HTR-8/SVneo (cell line): ENCODE results near the gene ICAM1.
A peak's percentile ranks its signal among the peaks of the same experiment; 100 is the strongest.

Experiments used
- DNase-seq: peaks from one replicate; pipeline ENCODE4 v3.0.0; 2011; ENCODE audit warnings: low spot score, mixed read lengths; ENCODE audit not compliant: insufficient read length
- FAIRE-seq: peaks from 2 replicates; lab custom pipeline; 2011; peaks lifted over from hg19 to GRCh38; lab: Jason Lieb, UNC

The ICAM1 gene

GRCh38 chr19:10291554-10292205 is 20.8 kb downstream of the ICAM1 start:
- no peak for DNase-seq
- no peak for FAIRE-seq

- peak; percentile 70 for DNase-seq
- peak; percentile 23 for FAIRE-seq
These were observed 21.4 kb downstream of the ICAM1 start for GRCh38 chr19:10292206-10292788.

- DNase-seq, result no peak
- FAIRE-seq, result no peak
These were observed 22.1 kb downstream of the ICAM1 start for GRCh38 chr19:10292789-10293636.

- DNase-seq (no peak), FAIRE-seq (no peak)
These were observed 22.9 kb downstream of the ICAM1 start for GRCh38 chr19:10293637-10294367.

GRCh38 chr19:10294368-10294697 is 23.4 kb downstream of the ICAM1 start:
- no peak for FAIRE-seq
- DNase-seq, result no peak

GRCh38 chr19:10295305-10295846 is 24.5 kb downstream of the ICAM1 start:
- FAIRE-seq (no peak), DNase-seq (no peak)

- no peak for FAIRE-seq
- DNase-seq, result no peak
These were observed 25.1 kb downstream of the ICAM1 start for GRCh38 chr19:10295847-10296591.

GRCh38 chr19:10299545-10300458 is 28.9 kb downstream of the ICAM1 start:
- DNase-seq (no peak), FAIRE-seq (no peak)

GRCh38 chr19:10305139-10305806 is 34.4 kb downstream of the ICAM1 start:
- DNase-seq (no peak), FAIRE-seq (no peak)

- DNase-seq (no peak), FAIRE-seq (no peak)
These were observed 35.4 kb downstream of the ICAM1 start for GRCh38 chr19:10306327-10306726.

- FAIRE-seq, result no peak
- no peak for DNase-seq
These were observed 38.5 kb downstream of the ICAM1 start, which contains the start of gene ZGLP1 for GRCh38 chr19:10309423-10309822. TSS of gene ZGLP1 (minus strand) at chr19:10309815.

GRCh38 chr19:10315335-10316214 is 44.7 kb downstream of the ICAM1 start, which contains the start of gene FDX2:
TSS of gene FDX2 (minus strand) at chr19:10316015. CDS start at chr19:10315996, 19 bp downstream.
- DNase-seq, result peak; percentile 89
- peak; percentile 93 for FAIRE-seq

- DNase-seq (no peak), FAIRE-seq (no peak)
These were observed 45.5 kb downstream of the ICAM1 start for GRCh38 chr19:10316229-10317044.

- FAIRE-seq, result no peak
- no peak for DNase-seq
These were observed 46.3 kb downstream of the ICAM1 start for GRCh38 chr19:10317045-10317856.

GRCh38 chr19:10317857-10318462 is 47.0 kb downstream of the ICAM1 start:
- FAIRE-seq (no peak), DNase-seq (no peak)
